ENCODE data around the gene MYO7B.

DNA sequence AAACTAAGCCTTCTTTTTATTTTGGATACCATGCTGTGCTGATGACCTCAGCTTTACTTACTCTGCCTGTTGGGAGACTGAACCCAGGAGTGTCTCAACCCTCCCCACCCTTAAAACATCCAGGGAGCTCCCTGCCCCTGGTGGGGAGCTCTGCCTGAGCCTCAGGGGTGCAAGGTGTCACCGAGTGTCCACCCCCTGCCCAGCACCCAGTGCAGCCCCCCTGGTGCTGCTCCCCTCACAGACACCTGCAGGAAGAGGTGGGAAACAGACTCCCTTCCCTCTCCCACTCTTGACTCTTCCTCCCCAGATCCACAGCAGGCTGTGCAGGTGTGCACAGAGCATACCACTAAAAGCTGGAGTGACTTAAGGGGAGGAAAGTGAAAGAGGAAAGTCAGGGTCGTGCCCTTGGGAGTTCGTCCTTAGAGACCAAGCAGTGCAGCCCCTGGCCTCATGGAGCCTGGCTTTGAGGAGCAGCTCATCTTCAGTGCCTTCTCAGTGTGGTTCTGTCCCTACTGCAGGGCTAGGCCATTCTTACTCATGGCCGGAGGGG, 51.3 kb downstream of the MYO7B start:
- TF ChIP-seq, protein P1, sequence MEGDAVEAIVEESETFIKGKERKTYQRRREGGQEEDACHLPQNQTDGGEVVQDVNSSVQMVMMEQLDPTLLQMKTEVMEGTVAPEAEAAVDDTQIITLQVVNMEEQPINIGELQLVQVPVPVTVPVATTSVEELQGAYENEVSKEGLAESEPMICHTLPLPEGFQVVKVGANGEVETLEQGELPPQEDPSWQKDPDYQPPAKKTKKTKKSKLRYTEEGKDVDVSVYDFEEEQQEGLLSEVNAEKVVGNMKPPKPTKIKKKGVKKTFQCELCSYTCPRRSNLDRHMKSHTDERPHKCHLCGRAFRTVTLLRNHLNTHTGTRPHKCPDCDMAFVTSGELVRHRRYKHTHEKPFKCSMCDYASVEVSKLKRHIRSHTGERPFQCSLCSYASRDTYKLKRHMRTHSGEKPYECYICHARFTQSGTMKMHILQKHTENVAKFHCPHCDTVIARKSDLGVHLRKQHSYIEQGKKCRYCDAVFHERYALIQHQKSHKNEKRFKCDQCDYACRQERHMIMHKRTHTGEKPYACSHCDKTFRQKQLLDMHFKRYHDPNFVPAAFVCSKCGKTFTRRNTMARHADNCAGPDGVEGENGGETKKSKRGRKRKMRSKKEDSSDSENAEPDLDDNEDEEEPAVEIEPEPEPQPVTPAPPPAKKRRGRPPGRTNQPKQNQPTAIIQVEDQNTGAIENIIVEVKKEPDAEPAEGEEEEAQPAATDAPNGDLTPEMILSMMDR (conservative IDR thresholded peaks at IDR 0.05 in 1 of 2, IDR thresholded peaks at IDR 0.05 in 1 of 2; ENCODE audit: low read depth in 1 of 2, low read length in 2 of 2) = no peak
- TF ChIP-seq EZH2 (IDR thresholded peaks at IDR 0.05; ENCODE audit: low read length, missing control alignments) = no peak
